GM23248 (cell line): Measurements from ENCODE around the gene DTX1. TPM values are rescaled to one million over a fixed set of nuclear protein-coding genes. Genes with fewer than 3 reads are reported as not detected.

ENCODE experiments used
- DNase-seq: peaks from one replicate; pipeline ENCODE4 v3.0.0-alpha.2; 2015
- H2AFZ ChIP-seq: fragments of 200-600 bp; sonication (generic); 2 replicates; pipeline ENCODE4 v1.6.1; 2016; ENCODE audit warnings: antibody characterized with exemption
- H3F3A ChIP-seq: fragments of 200-600 bp; sonication (generic); 2 replicates; pipeline ENCODE4 v1.6.1; 2016; ENCODE audit warnings: mild to moderate bottlenecking, antibody characterized with exemption, mixed run types; ENCODE audit not compliant: insufficient read depth
- H3K27ac ChIP-seq: fragments of 200-600 bp; sonication (generic); 2 replicates; pipeline ENCODE4 v1.5.1; 2016; ENCODE audit warnings: mild to moderate bottlenecking
- H3K27me3 ChIP-seq: fragments of 200-600 bp; sonication (generic); replicated peaks from 2 replicates; pipeline ENCODE4 v1.6.1; 2016; ENCODE audit warnings: mild to moderate bottlenecking; ENCODE audit not compliant: insufficient read depth
- H3K36me3 ChIP-seq: fragments of 200-600 bp; sonication (generic); 2 replicates; pipeline ENCODE4 v1.6.1; 2016; ENCODE audit warnings: low read depth, mild to moderate bottlenecking
- H3K4me1 ChIP-seq: fragments of 200-600 bp; sonication (generic); 2 replicates; pipeline ENCODE4 v1.6.1; 2016; ENCODE audit warnings: mild to moderate bottlenecking; ENCODE audit not compliant: insufficient read depth
- H3K4me2 ChIP-seq: fragments of 200-600 bp; sonication (generic); one replicate; pipeline ENCODE4 v1.6.1; 2016; ENCODE audit warnings: mild to moderate bottlenecking; ENCODE audit not compliant: unreplicated experiment
- H3K4me3 ChIP-seq: fragments of 200-600 bp; sonication (generic); 2 replicates; pipeline ENCODE4 v1.5.1; 2016; ENCODE audit warnings: mild to moderate bottlenecking
- H3K79me2 ChIP-seq: fragments of 200-600 bp; sonication (generic); 2 replicates; pipeline ENCODE4 v1.6.1; 2016; ENCODE audit warnings: mild to moderate bottlenecking; ENCODE audit not compliant: insufficient read depth
- H3K9ac ChIP-seq: fragments of 200-600 bp; sonication (generic); 2 replicates; pipeline ENCODE4 v1.6.1; 2016; ENCODE audit warnings: mild to moderate bottlenecking
- H3K9me2 ChIP-seq: fragments of 200-600 bp; sonication (generic); 2 replicates; pipeline ENCODE4 v1.6.1; 2016; ENCODE audit warnings: mixed run types, mild to moderate bottlenecking, moderate library complexity; ENCODE audit not compliant: insufficient read depth
- H3K9me3 ChIP-seq: fragments of 200-600 bp; sonication (generic); one replicate; pipeline ENCODE4 v1.6.1; 2017; ENCODE audit warnings: low read depth
- H4K20me1 ChIP-seq: fragments of 200-600 bp; sonication (generic); 2 replicates; pipeline ENCODE4 v1.6.0; 2016; ENCODE audit not compliant: insufficient read depth
- EZH2 ChIP-seq: fragments of 200-600 bp; sonication (generic); IDR thresholded peaks from 2 replicates; pipeline ENCODE4 v1.6.1; 2018; ENCODE audit warnings: antibody characterized with exemption, mild to moderate bottlenecking; ENCODE audit not compliant: insufficient read depth, poor library complexity, severe bottlenecking
- EZH2phosphoT487 ChIP-seq: fragments of 200-600 bp; sonication (generic); IDR thresholded peaks from 2 replicates; pipeline ENCODE4 v1.6.1; 2018; ENCODE audit warnings: antibody characterized with exemption, moderate library complexity, mild to moderate bottlenecking, low read depth; ENCODE audit not compliant: insufficient read depth
- WGBS, 2 experiments: methylation state at CpG; one replicate each; pipeline ENCODE4 v1.1.6; 2015 to 2017; ENCODE audit warnings: low lambda C conversion rate in 2 of 2, low coverage in 1 of 2; ENCODE audit errors: missing lambda C conversion rate in 2 of 2; 5-methylcytosine and 5-hydroxymethylcytosine counted together
- in situ Hi-C: fragments of 300-500 bp; cut with MboI; formaldehyde crosslinking; loops from 2 replicates; pipeline ENCODE4 v1.15.0; 2020
- polyA plus RNA-seq: library from polyadenylated mRNA; unstranded; fragments of >200 nt; fragmentation: Nextera tagmentation; extraction: Ambion mirVana; gene quantifications from 2 replicates; pipeline ENCODE4 v1.2.1, GENCODE V29; 2016
- total RNA-seq: library from RNA; depleted of rRNA; stranded (reverse); fragments of >200 nt; shearing (Covaris generic); gene quantifications from 2 replicates; pipeline ENCODE4 v1.2.3, GENCODE V29; 2014

Gene DTX1
- total and polyA plus RNA-seq, 2 experiments from 2014 or later: not detected

DNA sequence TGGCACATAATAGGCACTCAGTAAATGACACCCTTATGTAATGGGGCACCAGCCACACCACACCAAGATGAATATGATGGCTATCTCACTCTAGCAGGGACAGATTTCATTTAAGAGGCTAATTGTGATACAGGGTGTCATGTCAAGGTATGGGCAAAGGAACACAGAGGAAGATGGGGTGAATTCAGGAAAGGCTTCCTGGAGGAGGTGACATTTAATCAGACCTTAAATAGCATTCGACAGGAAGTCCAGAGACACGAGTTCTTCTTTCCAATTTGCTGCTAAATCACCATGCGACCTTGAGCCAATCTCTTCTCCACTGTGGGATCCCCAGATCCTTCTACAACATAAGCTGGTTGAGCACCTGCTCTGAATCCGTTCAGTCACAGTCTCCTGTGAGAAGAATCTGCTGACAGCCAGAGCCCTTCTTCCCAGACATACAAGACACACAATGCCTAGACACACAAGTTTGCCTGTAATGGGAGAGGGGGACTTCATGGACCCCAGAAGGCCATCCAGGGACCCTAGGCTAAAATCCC lies 1.5 kb upstream of the DTX1 start:
- H3K4me3 ChIP-seq: no peak overlapping the region
- no peaks in the 10 kb centered on the region for H3K79me2 ChIP-seq
- TF ChIP-seq EZH2 (no peak), EZH2phosphoT487 (no peak)
- WGBS, 2 experiments: 40 to 50% methylated on average over 4 of the region's 4 CpGs
- no peaks in the 10 kb centered on the region for H3K9me3 ChIP-seq
- no peaks in the 10 kb centered on the region for H3K4me1 ChIP-seq
- no peak overlapping the region for H3K27ac ChIP-seq
- no peak overlapping the region for H3K9ac ChIP-seq
- no peaks in the 10 kb centered on the region for H4K20me1 ChIP-seq
- H3F3A ChIP-seq: no peaks in the 10 kb centered on the region
- H2AFZ ChIP-seq: no peak overlapping the region
- no peak for DNase-seq
- no peaks in the 10 kb centered on the region for H3K9me2 ChIP-seq
- H3K4me2 ChIP-seq: no peak overlapping the region
- in situ Hi-C loops: no loop called here
- H3K27me3 ChIP-seq: peaks cover 39% of the 10 kb centered on the region
- H3K36me3 ChIP-seq: no peaks in the 10 kb centered on the region

DNA sequence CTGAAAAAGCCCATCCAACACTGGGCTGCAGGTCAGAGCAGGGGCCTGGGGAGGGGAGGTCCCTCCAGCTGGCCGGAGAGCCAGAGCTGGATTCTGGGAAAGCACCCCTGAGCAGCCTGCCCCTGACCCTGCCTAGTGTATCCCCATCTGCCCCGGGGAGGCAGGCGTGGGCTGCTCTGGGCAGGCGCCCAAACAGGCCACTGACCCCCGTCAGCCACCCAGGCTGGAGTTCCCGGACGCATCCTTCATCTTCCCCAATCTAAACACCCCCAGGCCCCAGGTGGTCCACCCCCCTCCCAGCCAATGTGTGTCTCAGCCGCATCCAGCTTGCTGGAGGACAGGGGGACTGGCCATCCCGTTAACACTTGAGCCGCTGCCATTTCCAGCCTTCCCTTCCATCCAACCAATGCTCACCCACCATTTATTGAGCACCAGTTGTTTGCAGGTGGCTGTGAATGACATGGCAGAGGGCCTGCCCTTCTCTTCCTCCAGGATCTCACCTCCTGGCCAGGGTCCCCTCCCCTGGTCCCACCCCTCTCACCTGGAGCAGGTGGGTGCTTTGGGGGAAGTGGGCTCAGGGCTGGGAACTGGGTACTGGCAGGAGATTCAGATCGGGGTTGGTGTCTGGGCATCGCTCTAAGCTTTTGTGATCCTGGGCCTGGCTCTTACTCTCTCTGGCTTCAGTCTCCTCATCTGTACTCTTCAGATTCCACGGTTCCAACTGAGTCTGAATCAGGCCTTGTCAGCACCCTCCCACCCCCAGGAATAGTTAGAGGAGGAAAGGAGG lies 743 bp upstream of the DTX1 start:
- no peak for DNase-seq
- WGBS, 2 experiments: 25 to 32% methylated on average over 7 to 13 of the region's 13 CpGs
- no peak overlapping the region for H2AFZ ChIP-seq
- H3K9me2 ChIP-seq: no peaks in the 10 kb centered on the region
- no peaks in the 10 kb centered on the region for H3K9me3 ChIP-seq
- no peaks in the 10 kb centered on the region for H3K79me2 ChIP-seq
- H3K27me3 ChIP-seq: peaks cover 39% of the 10 kb centered on the region
- no peak overlapping the region for H3K9ac ChIP-seq
- H3K4me3 ChIP-seq: no peak overlapping the region
- in situ Hi-C loops: no loop called here
- no peaks in the 10 kb centered on the region for H4K20me1 ChIP-seq
- TF ChIP-seq EZH2phosphoT487 (no peak), EZH2 (peak; percentile 73)
- H3K36me3 ChIP-seq: no peaks in the 10 kb centered on the region
- H3K4me2 ChIP-seq: no peak overlapping the region
- H3K4me1 ChIP-seq: no peaks in the 10 kb centered on the region
- no peak overlapping the region for H3K27ac ChIP-seq
- H3F3A ChIP-seq: no peaks in the 10 kb centered on the region

DNA sequence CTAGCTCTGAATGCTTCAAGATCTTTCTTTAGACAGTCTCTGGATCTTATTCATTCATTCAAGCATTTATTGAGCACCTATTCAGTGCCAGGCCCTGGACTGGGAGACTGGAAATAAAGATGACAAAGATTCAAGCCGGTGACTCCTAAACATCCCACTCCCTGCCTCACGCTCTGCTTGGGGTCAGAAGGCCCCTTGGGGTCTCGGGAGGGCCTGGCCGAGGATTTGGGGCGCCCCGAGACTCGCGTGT lies 224 bp upstream of the DTX1 start:
- no peak for TF ChIP-seq EZH2
- TF ChIP-seq EZH2phosphoT487: no peak
- WGBS, 2 experiments: 1% methylated on average over 7 to 8 of the region's 8 CpGs
- Histone ChIP-seq H4K20me1 (no peaks in the 10 kb centered on the region), H3K27me3 (peaks cover 39% of the 10 kb centered on the region), H3K9ac (no peak overlapping the region; the same call in 1 of the 2 replicates), H3K4me1 (no peaks in the 10 kb centered on the region), H3K79me2 (no peaks in the 10 kb centered on the region), H3F3A (no peaks in the 10 kb centered on the region), H3K36me3 (no peaks in the 10 kb centered on the region), H3K4me2 (no peak overlapping the region), H3K4me3 (peak overlapping the region; percentile 46; the same call in 1 of the 2 replicates), H3K27ac (no peak overlapping the region), H3K9me2 (no peaks in the 10 kb centered on the region), H3K9me3 (no peaks in the 10 kb centered on the region), H2AFZ (no peak overlapping the region)
- in situ Hi-C loops: no loop called here
- DNase-seq: no peak

DNA sequence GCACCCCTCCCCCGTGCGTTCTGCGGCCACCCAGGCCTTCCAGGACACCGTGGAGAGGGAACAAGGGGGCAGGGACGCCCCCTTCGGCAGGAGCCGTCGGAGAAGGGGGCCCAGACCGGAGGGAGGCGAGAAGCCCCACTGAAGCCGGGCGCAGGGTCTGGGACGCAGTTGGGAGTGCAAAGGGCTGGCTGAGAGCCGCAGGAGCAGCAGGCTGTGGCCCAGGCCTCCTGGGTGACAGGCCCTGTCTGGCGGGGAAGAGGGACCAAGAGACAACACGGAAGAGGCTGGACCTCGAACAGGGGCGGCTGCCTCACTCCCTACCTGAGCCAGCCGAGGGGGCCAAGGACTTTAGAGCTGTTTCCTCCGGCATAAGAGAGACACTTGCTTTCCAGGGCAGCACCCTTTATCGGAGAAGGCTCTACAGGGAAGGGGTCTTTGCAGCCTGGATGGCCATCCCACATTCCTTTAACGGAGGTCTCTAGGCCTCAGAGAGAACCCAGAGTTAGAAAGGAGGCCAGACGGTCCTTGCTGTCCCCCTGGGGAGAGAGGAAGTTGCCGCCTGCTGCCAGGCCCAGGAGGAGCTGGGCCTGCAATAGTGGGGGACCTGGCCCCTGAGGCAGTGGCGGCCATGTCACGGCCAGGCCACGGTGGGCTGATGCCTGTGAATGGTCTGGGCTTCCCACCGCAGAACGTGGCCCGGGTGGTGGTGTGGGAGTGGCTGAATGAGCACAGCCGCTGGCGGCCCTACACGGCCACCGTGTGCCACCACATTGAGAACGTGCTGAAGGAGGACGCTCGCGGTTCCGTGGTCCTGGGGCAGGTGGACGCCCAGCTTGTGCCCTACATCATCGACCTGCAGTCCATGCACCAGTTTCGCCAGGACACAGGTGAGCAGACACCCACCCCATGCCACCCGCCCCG lies 1.3 kb downstream of the DTX1 start:
- in situ Hi-C loops: no loop called here
- H3K79me2 ChIP-seq: no peaks in the 10 kb centered on the region
- H3F3A ChIP-seq: no peaks in the 10 kb centered on the region
- TF ChIP-seq EZH2phosphoT487 (no peak), EZH2 (no peak)
- WGBS, 2 experiments: 52 to 57% methylated on average over 34 to 44 of the region's 44 CpGs
- no peak overlapping the region for H3K9ac ChIP-seq
- no peak overlapping the region for H3K27ac ChIP-seq
- H3K36me3 ChIP-seq: no peaks in the 10 kb centered on the region
- H3K27me3 ChIP-seq: peaks cover 39% of the 10 kb centered on the region
- no peak overlapping the region for H3K4me2 ChIP-seq
- H3K9me3 ChIP-seq: no peaks in the 10 kb centered on the region
- DNase-seq: no peak
- no peak overlapping the region for H2AFZ ChIP-seq
- H3K9me2 ChIP-seq: no peaks in the 10 kb centered on the region
- no peaks in the 10 kb centered on the region for H3K4me1 ChIP-seq
- H3K4me3 ChIP-seq: no peak overlapping the region
- no peaks in the 10 kb centered on the region for H4K20me1 ChIP-seq
